CD4-positive, alpha-beta T cell treated with Interleukin-4 for 1 hour (primary cell): ENCODE results near the gene ELANE.
"Not testable (repeated sequence)": the region's sequence is repeated elsewhere in the genome, so short reads cannot be mapped to it uniquely, and the experiment has no call there.

Experiments
- DNase-seq, 2 donors: peaks; one replicate each; pipeline ENCODE4 v3.0.0-alpha.2; 2020 to 2022

ELANE gene

DNA sequence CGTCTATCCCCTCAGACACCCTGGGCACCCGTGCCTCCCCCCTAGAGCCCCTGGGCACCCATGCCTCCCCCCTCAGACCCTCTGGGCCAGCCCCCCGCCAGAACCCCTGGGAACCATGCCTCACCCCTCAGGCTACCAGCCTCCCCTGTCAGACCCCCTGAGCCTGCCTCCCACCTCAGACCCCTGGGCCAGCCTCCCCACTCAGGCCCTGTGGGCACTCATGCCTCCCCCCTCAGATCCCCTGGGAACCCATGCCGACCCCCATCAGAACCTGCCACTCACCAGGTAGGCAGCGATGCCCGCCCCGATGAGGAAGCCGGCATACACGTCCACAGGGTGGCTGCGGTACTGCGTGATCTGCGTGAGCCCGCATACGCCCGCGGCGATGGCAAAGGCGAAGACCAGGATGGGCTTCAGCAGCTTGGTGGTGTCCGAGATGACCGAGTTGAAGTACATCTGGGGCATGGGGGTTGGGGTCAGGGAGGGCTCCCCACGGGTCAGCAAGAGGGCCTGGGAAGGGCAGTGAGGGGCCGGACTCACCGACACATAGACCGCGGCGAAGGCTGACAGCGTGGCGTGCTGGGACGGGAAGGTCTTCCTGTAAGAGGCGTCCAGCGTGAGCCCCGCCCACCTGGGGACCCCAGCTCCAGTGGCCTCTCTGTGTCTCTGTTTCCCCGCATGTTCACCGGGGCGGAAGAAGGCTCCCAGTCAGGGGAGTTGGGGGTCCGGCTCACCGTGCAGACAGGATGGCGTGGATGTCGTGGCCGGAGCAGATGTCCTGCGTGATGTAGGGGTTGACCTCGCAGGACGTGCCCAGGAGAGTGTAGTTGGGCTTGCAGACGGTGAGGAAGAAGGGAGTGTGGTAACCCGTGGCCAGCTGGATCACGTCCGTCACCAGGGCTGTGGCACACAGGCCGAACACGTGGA is 37.7 kb upstream of the ELANE start:
- DNase-seq: no peak

DNA sequence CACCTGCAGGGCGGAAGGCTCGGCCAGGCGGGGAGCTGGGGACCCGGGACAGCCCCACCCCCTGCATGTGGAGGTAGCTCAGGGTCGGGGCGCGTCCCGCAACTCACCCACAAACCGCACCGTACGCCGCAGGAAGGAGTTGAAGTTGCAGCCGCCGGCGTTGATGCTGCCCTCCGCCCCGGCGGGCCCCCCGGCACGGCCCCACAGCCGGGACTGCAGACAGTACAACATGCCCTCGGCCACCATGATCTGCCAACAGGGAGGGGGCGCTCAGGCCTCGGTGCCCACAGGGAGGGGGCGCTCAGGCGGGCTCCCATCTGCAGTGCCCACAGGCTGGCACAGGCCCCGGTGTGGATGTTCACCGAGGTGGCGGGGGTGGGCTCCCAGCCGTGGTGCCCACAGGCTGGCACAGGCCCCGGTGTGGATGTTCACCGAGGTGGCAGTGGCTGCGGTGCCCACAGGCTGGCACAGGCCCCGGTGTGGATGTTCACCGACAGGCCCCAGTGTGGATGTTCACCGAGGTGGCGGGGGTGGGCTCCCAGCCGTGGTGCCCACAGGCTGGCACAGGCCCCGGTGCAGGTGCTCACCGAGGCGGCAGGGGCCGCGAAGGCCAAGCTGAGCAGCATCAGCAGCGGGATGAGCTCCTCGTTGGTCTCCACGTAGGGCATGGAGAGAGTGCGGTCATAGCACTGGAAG is 36.9 kb upstream of the ELANE start:
- no peak for DNase-seq

DNA sequence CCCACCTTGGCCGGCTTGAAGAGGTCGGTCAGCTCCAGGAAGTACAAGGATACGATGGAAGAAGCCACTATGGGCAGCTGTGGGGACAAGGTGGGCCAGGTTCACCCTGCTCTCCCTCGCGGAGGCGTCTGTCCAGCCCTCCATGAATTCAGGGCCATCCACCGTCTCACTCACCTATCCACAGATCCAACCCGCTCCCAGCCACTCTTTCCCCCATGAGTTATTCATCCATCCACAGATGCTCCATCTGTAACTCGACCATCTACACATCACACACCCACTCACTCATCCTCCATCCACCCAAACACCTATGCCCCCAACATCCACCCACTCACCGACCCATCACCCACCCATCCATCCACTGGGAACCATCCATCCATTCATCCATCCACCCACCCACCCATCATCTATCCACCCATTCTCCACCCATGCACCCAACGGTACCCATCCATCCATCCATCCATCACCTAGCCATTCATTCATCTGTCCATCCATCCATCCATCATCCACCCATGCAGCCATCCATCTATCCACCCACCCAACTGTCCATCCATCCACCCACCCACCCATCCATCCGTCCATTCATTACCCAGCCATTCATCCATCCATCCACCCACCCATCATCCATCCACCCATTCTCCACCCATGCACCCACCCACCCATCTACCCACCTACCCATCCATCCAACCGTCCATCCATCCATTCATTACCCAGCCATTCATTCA is 36.2 kb upstream of the ELANE start:
- no peak for DNase-seq

- no peak for DNase-seq
These were observed 35.6 kb upstream of the ELANE start for GRCh38 chr19:816500-816857.

GRCh38 chr19:820212-820611 is 31.9 kb upstream of the ELANE start:
- DNase-seq: not testable (repeated sequence)

DNA sequence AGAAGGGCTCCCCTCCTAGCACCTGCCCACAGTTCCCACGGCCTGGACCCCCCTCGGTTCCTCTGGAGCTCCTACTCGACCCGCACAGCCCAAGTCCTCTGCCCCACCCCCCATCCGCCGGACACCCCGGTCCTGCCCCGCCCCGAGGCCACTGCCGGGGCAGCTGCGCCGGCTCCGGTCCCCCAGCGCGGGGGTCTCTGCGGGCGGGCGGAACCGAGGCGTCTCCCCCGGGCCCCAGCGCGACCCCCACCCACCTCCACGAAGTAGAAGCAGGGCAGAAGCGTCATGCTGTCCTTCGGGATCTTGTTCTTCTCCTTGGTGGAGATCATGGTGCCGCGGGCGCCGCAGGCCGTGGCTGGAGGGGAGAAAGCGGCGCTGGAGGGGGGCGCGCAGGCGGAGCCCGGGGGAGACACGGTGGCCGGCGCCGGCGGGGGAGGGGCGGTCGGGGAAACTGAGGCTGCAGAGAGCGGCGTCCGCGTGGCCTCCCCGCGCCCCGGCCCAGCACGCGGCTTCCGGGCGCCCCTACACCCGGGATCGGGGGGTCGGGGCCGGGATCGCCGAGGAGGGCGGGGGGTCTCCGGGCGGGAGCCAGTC is 30.8 kb upstream of the ELANE start:
- DNase-seq: no peak

DNA sequence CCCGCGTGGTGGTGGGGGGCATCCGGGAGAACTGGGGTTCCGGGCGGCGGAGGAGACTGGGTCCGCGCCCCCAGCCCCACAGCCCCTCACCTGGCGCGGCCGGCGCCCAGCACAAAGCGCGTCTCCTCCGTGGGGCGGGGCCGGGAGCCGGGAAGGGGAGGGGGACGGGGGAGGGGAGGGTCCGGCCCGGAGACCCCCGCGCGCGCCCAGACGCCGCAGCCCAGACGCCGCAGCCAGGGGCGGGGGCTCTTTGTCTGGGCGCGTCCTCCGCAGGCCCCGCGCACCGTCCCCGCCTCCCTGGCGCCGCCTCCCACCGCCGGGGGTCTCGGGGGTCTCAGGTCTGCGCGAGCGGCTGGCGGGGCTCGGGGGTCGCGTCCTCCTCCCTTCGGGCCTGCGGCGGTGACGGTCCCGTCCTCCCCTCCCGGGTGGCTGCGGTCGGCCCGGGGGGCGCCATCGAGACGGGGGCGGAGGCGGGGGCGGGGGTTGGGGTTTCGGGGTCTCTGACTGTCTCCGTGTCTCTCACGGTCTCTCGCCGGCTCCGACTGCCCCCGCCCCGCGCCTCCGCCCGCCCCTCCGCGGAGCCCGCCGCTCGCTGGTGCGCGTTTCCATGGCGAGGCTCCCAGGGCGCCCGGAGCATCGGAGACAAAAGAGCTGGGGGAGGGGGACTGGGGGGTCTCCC is 30.1 kb upstream of the ELANE start, which contains the start of gene PLPPR3:
PLPPR3 (minus strand) TSS at position 131 of the 679 bp plus-strand sequence. CDS start 396 bp downstream, outside the sequence.
- DNase-seq: no peak

DNA sequence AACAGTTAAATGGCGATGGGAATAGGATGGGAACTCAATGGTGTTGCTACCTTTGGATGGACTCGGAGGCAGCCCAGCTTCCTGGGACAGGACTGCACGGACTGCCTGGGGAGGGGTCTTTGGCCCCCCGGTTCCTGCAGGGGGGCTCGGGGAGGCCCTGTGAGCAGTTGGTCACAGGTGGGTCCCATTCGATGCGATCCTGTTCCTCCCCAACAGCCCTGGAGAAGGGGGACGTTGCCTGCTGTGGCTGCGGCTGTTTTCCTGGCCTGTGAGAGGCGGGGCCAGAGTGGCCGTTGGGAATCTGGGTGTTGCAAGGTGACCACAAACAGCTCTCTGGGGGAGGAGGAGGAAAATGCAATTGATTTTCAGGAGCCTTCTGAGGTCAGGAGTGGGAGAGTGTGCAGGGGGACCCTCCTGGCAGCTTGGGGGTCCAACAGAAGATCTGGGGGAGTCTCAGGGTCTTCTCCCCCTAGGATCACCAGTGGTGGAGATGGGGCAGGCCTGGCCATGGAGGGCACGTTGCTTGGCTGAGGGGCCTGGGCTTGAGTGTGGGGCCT is 28.5 kb upstream of the ELANE start:
- DNase-seq: no peak

DNA sequence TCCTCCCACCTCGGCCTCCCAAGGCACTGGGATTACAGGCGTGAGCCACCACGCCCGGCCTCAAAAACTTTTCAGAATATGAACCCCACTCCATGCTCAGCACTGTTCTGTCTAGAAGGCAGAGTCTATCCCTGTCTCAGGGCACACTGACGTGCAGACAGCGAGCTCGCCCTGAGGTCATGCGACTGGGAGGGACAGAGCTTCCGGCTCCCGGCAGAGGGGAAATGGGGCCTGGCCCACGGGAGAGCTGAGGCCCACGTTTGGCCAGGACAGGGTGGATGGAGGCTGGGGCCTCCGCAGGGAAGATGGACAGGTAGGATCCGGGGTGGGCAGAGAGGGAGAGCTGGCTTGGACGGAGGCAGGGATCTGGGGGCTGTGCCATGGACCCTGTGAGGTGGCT is 27.2 kb upstream of the ELANE start:
- no peak for DNase-seq

- no peak for DNase-seq
These were observed 26.0 kb upstream of the ELANE start for GRCh38 chr19:825897-826644.

GRCh38 chr19:827314-827709 is 24.8 kb upstream of the ELANE start:
- DNase-seq: no peak

- DNase-seq: no peak
These were observed 24.3 kb upstream of the ELANE start, which contains the start of gene AZU1 for GRCh38 chr19:827710-828321. AZU1 (plus strand) TSS chr19:827837; CDS start chr19:827847, 10 bp downstream.

DNA sequence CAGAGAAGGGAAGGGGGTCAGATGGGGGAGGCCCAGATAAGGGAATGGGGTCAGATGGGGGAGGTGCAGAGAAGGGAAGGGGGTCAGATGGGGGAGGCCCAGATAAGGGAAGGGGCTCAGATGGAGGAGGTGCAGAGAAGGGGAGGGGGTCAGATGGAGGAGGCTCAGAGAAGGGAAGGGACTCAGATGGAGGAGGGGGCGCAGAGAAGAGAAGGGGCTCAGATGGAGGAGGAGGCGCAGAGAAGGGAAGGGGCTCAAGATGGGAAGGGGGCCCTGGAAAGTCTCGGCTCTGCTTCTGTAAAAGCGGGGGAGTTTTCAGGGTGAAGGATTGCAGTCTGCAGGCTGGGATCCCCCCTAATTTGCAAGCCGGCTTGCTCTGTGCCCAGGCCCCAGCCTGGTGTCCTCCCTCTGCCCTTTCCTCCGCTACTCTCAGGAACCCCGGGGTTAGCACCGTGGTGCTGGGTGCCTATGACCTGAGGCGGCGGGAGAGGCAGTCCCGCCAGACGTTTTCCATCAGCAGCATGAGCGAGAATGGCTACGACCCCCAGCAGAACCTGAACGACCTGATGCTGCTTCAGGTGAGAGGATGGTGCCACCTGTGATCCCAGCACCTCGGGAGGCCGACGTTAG is 22.9 kb upstream of the ELANE start:
- no peak for DNase-seq

DNA sequence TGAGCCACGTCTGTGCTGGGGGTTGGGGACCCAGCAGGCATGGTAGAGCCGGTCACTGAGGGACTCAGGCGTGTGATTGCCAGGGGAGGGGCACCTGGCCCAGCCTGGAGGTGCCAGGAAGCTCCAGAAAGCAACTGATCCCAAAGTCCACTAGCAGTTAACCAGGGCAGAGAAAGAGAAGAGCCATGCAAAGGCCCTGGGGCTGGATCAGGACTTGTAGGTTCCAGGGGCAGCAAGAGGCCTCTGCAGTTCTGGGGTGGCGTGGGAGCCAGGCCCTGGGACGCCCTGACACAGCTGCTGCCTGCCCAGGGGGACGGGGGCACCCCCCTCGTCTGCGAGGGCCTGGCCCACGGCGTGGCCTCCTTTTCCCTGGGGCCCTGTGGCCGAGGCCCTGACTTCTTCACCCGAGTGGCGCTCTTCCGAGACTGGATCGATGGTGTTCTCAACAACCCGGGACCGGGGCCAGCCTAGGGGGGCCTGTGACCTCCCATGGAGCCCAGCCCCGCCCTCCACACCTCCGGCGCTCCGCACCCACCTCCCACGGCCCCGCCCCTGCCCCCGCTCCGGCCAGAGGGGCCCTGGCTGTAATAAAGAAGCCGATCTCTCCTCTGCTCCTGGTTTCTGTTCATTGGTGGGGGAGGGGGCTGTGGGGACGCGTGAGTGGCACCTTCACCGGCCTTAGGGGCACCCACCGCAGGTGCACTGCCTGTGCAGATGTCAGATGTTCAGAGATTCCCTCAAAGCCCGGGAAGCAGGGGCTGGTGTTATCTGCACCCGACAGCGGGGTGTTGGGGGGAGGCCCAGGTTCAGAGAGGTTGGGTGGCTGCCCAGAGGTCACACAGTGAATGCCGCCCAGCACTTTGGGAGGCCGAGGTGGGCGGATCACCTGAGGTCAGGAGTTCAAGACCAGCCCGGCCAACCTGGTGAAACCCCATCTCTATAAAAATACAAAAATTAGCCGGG is 20.4 kb upstream of the ELANE start:
- no peak for DNase-seq

GRCh38 chr19:834216-834615 is 17.9 kb upstream of the ELANE start:
- no peak for DNase-seq

DNA sequence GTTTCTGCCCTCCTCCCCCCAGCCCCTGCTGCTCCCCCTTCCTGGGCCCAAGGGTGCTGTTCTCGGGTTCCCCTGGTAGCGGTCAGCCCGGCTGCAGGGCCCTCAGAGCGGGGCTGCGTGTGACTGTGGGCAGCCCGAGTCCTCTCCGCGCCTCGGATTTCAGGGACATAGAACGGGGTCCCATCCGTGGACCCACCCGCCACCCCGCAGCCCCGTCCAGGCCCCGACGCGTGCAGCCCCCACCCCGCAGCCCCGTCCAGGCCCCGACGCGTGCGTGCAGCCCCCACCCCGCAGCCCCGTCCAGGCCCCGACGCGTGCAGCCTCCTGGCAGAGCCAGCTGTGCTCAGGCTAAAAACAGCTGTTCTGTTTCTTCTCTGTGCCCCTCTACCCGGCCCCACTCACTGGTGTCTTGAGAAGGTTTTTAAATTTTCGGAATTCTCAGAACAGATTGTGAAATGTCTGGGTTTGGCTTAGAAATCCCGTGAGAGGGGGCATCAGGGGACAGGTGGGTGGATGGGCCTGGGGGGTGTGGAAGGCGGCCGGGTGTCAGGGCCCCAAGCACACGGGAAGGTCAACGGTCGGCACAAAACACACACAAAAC is 16.8 kb upstream of the ELANE start:
- no peak for DNase-seq

GRCh38 chr19:840519-841206 is 11.4 kb upstream of the ELANE start, which contains the start of gene PRTN3:
PRTN3 (plus strand) TSS chr19:840999; CDS start chr19:841009, 10 bp downstream.
- DNase-seq: peak in 1 of 2 donors; percentile 26

DNA sequence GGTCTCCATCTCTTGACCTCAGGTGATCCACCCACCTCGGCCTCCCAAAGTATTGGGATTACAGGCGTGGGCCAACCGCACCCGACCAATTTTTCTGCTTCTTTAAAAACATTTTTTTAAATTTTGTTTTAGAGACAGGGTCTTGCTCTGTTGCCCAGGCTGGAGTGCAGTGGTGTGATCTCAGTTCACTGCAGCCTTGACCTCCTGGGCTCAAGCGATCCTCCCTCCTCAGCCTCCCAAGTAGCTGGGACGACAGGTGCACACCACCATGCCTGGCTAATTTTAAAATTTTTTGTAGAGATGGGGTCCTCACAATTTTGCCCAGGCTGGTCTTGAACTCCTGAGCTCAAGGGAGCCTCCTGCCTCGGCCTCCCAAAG is 9.3 kb upstream of the ELANE start:
- not testable (repeated sequence) for DNase-seq
